ENCODE measurements around the gene BANF2. TPM values are rescaled to one million over a fixed set of nuclear protein-coding genes. Genes with fewer than 3 reads are reported as not detected.

The BANF2 gene
- total and polyA plus RNA-seq, 2 of the 8 experiments (the other 6 are each of a cell fraction or from before 2014, with no cell fraction given), result not detected

GRCh38 chr20:17668432-17668831 is 31.3 kb upstream of the BANF2 start:
- H3K14ac ChIP-seq (ENCODE audit: insufficient read length), result no peak overlapping the region
- H2BK5ac ChIP-seq (ENCODE audit: low read depth, low read length), result no peak overlapping the region
- POLR2A ChIA-PET (ENCODE audit: partially characterized antibody), result interaction anchor here (1.0 to 1.6 kb wide), 2 partner anchors 11 to 14 kb away, joined by 4 to 5 read pairs; no protein-coding TSS in a partner anchor
- H3K56ac ChIP-seq (replicated peaks; ENCODE audit: insufficient read length, low read depth, low read length), result no peak overlapping the region
- no peak overlapping the region for H3K4me3 ChIP-seq (ENCODE audit: extremely low read depth in 1 of 4, insufficient read depth in 2 of 4, low read depth in 3 of 4, low read length in 4 of 4)
- H3K9me3 ChIP-seq (ENCODE audit: insufficient read depth in 2 of 2, low read depth in 1 of 2, low read length in 1 of 2), result no peaks in the 10 kb centered on the region
- 88% methylated on average over 3 of the region's 3 CpGs; no CpG with 5 or more reads in 1 of the 2 experiments for WGBS, 2 experiments (ENCODE audit: extremely low coverage in 1 of 2, insufficient coverage in 1 of 2, insufficient read length in 1 of 2, insufficient replicate concordance in 2 of 2, low coverage in 1 of 2, low lambda C conversion rate in 2 of 2, missing lambda C conversion rate in 1 of 2)
- FAIRE-seq (no peak), DNase-seq (ENCODE audit: low read depth in 1 of 2, low spot score in 2 of 2) (no peak)
- H4K8ac ChIP-seq (ENCODE audit: extremely low read depth, insufficient read depth, low read length), result no peak overlapping the region
- no peak overlapping the region for H2BK12ac ChIP-seq (ENCODE audit: low read depth, low read length)
- peaks cover 3 to 94% of the 10 kb centered on the region in 2 experiments for H3K79me2 ChIP-seq (ENCODE audit: control insufficient read depth in 1 of 2, insufficient read depth in 2 of 2, low read length in 2 of 2)
- CTCF ChIA-PET (ENCODE audit: partially characterized antibody), result interaction anchor here (0.7 to 5.2 kb wide), 5 partner anchors 11 to 188 kb away, joined by 3 to 26 read pairs (median 3); partner anchors contain the start of gene RRBP1
- H3K27ac ChIP-seq (ENCODE audit: low read depth, low read length), result no peak overlapping the region
- no peak overlapping the region for H4K5ac ChIP-seq (ENCODE audit: insufficient read length, low read depth, low read length)
- H3K9ac ChIP-seq (replicated peaks in 1 of 4; ENCODE audit: extremely low read depth in 1 of 4, low read depth in 3 of 4, low read length in 3 of 4), result no peak overlapping the region
- peaks cover 10% of the 10 kb centered on the region for H3K79me1 ChIP-seq (ENCODE audit: low read depth, low read length)
- no peaks in the 10 kb centered on the region for H3K27me3 ChIP-seq (replicated peaks in 1 of 4; ENCODE audit: control insufficient read depth in 3 of 4, extremely low read depth in 1 of 4, insufficient read depth in 3 of 4, low read length in 3 of 4)
- no peak overlapping the region for H2BK15ac ChIP-seq (ENCODE audit: low read length)
- H3K4me2 ChIP-seq (ENCODE audit: insufficient read depth in 1 of 2, low read depth in 2 of 2, low read length in 2 of 2), result no peak overlapping the region
- H2AFZ ChIP-seq (ENCODE audit: low read length), result no peak overlapping the region
- H2BK120ac ChIP-seq (replicated peaks; ENCODE audit: low read depth, low read length), result no peak overlapping the region
- peaks cover 0 to 3% (median 2%) of the 10 kb centered on the region in 4 experiments; a peak in 4 of 7 replicates for H3K4me1 ChIP-seq (replicated peaks in 1 of 4; ENCODE audit: control insufficient read depth in 3 of 4, insufficient read depth in 4 of 4, low read length in 3 of 4)
- no peak overlapping the region for H3K4ac ChIP-seq (replicated peaks; ENCODE audit: insufficient read length, low read depth, low read length)
- no peaks in the 10 kb centered on the region for H3K23me2 ChIP-seq (ENCODE audit: low read depth, low read length)
- no peak overlapping the region for H3K18ac ChIP-seq (ENCODE audit: extremely low read depth, low read length)
- no peak overlapping the region for H3K23ac ChIP-seq (ENCODE audit: insufficient read length)
- no peak overlapping the region for H2AK5ac ChIP-seq (ENCODE audit: low read depth, low read length)
- H3K36me3 ChIP-seq (ENCODE audit: control insufficient read depth in 2 of 4, insufficient read depth in 4 of 4, low read length in 3 of 4), result no peaks in the 10 kb centered on the region; a peak in 1 of 8 replicates
- TF ChIP-seq EGR1 (IDR thresholded peaks at IDR 0.05; ENCODE audit: borderline replicate concordance, low read depth, low read length) (no peak), CTBP2 (IDR thresholded peaks at IDR 0.05; ENCODE audit: borderline replicate concordance, insufficient read depth, insufficient read length, low read length) (no peak), FOSL1 (IDR thresholded peaks at IDR 0.05; ENCODE audit: insufficient read depth, low read depth, low read length) (no peak), KDM4A (IDR thresholded peaks at IDR 0.05; ENCODE audit: low read depth, low read length, severe bottlenecking) (no peak), CTCF (IDR thresholded peaks at IDR 0.05; ENCODE audit: control extremely low read depth in 1 of 3, insufficient read depth in 1 of 3, low read depth in 1 of 3, low read length in 3 of 3) (no peak), BACH1 (IDR thresholded peaks at IDR 0.05; ENCODE audit: low read length) (no peak), GTF2F1 (IDR thresholded peaks at IDR 0.05; ENCODE audit: borderline replicate concordance, low read depth, low read length) (no peak), RXRA (IDR thresholded peaks at IDR 0.05; ENCODE audit: insufficient read depth, low read depth, low read length) (no peak), CHD2 (IDR thresholded peaks at IDR 0.05; ENCODE audit: low read length) (no peak), KDM1A (IDR thresholded peaks at IDR 0.05; ENCODE audit: borderline replicate concordance, low read length) (no peak)
- no peak overlapping the region for H4K91ac ChIP-seq (replicated peaks; ENCODE audit: insufficient read length, low read length)
- H2BK20ac ChIP-seq (ENCODE audit: low read length), result no peak overlapping the region
- H4K20me1 ChIP-seq (replicated peaks in 1 of 2; ENCODE audit: control insufficient read depth in 1 of 2, insufficient read depth in 2 of 2, low read length in 2 of 2), result peaks cover 6 to 12% of the 10 kb centered on the region in 2 experiments
